ENCODE data around the gene AHR.
"Not testable (repeated sequence)": the region's sequence is repeated elsewhere in the genome, so short reads cannot be mapped to it uniquely, and the experiment has no call there.

The AHR gene

GRCh38 chr7:17333221-17333620, 34.8 kb downstream of the AHR start:
- DNase-seq (ENCODE audit: low spot score) = no peak
- H3K4me3 ChIP-seq = no peak overlapping the region
- H3K27ac ChIP-seq = no peak overlapping the region
- TF ChIP-seq CTCF (IDR thresholded peaks at IDR 0.05) = no peak

GRCh38 chr7:17336168-17336567, 37.7 kb downstream of the AHR start:
- DNase-seq (ENCODE audit: low spot score) = no peak
- TF ChIP-seq CTCF (IDR thresholded peaks at IDR 0.05) = no peak
- no peak overlapping the region for H3K27ac ChIP-seq
- no peak overlapping the region for H3K4me3 ChIP-seq

- DNase-seq (ENCODE audit: low spot score) = no peak
- Histone ChIP-seq H3K4me3 (no peak overlapping the region), H3K27ac (peak overlapping the region in 1 of 2 donors; percentile 3)
- no peak for TF ChIP-seq CTCF (IDR thresholded peaks at IDR 0.05)
Observed at GRCh38 chr7:17339139-17339538, 40.7 kb downstream of the AHR start.

GRCh38 chr7:17339952-17340351, 41.5 kb downstream of the AHR start:
- peak overlapping the region in 1 of 2 donors; percentile 3 for H3K27ac ChIP-seq
- H3K4me3 ChIP-seq = no peak overlapping the region
- DNase-seq (ENCODE audit: low spot score) = no peak
- no peak for TF ChIP-seq CTCF (IDR thresholded peaks at IDR 0.05)

GRCh38 chr7:17340655-17341054, 42.2 kb downstream of the AHR start:
- Histone ChIP-seq H3K4me3 (no peak overlapping the region), H3K27ac (no peak overlapping the region)
- no peak for TF ChIP-seq CTCF (IDR thresholded peaks at IDR 0.05)
- no peak for DNase-seq (ENCODE audit: low spot score)

- no peak for DNase-seq (ENCODE audit: low spot score)
- TF ChIP-seq CTCF (IDR thresholded peaks at IDR 0.05) = no peak
- no peak overlapping the region for H3K4me3 ChIP-seq
- H3K27ac ChIP-seq = peak overlapping the region in 1 of 2 donors; percentile 2
Observed at GRCh38 chr7:17342756-17343155, 44.3 kb downstream of the AHR start.

- no peak for TF ChIP-seq CTCF (IDR thresholded peaks at IDR 0.05)
- Histone ChIP-seq H3K27ac (no peak overlapping the region), H3K4me3 (no peak overlapping the region)
- DNase-seq (ENCODE audit: low spot score) = no peak
Observed at GRCh38 chr7:17347401-17347800, 48.9 kb downstream of the AHR start.

GRCh38 chr7:17348932-17349331, 50.5 kb downstream of the AHR start:
- not testable (repeated sequence) for DNase-seq (ENCODE audit: low spot score); H3K27ac ChIP-seq; H3K4me3 ChIP-seq

GRCh38 chr7:17350321-17350720, 51.9 kb downstream of the AHR start:
- H3K27ac ChIP-seq; DNase-seq (ENCODE audit: low spot score); H3K4me3 ChIP-seq: not testable (repeated sequence)

GRCh38 chr7:17353650-17354419, 55.4 kb downstream of the AHR start:
- DNase-seq (ENCODE audit: low spot score); H3K4me3 ChIP-seq; H3K27ac ChIP-seq: not testable (repeated sequence)

Measured in coronary artery (tissue), 2 donors.